ENCODE data around the gene RORB. TPM values are rescaled to one million over a fixed set of nuclear protein-coding genes. Genes with fewer than 3 reads are reported as not detected.

Gene RORB
- total RNA-seq, 2 donors from 2014 or later: 0.78 to 1.3 TPM

DNA sequence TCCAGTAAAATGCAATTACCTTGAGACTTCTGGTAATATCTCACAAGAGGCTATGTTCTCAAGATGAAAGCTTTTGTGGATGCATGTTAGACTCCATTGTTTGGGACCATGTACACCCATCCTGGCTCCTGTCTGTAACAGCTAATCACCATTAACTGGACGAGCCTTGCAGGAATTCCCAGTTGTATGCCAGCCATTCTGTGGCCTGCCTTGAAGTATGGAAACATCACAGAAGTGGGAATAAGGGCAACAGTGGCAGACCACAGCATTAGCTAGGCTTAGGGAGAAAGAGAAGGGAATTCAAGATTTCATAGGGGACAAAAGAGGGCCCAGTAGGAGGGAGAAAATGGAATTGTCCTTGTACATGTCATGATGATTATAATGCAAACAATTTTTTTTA, 79.0 kb downstream of the RORB start:
- Histone ChIP-seq H3K27ac (no peak overlapping the region), H3K27me3 (peaks cover 0 to 4% of the 10 kb centered on the region in 2 donors), H3K9me3 (no peaks in the 10 kb centered on the region), H3K4me3 (no peak overlapping the region), H3K4me1 (no peaks in the 10 kb centered on the region), H3K36me3 (replicated peaks in 1 of 2; ENCODE audit: insufficient read depth in 1 of 2, low read depth in 2 of 2) (no peaks in the 10 kb centered on the region)
- TF ChIP-seq, protein P1, sequence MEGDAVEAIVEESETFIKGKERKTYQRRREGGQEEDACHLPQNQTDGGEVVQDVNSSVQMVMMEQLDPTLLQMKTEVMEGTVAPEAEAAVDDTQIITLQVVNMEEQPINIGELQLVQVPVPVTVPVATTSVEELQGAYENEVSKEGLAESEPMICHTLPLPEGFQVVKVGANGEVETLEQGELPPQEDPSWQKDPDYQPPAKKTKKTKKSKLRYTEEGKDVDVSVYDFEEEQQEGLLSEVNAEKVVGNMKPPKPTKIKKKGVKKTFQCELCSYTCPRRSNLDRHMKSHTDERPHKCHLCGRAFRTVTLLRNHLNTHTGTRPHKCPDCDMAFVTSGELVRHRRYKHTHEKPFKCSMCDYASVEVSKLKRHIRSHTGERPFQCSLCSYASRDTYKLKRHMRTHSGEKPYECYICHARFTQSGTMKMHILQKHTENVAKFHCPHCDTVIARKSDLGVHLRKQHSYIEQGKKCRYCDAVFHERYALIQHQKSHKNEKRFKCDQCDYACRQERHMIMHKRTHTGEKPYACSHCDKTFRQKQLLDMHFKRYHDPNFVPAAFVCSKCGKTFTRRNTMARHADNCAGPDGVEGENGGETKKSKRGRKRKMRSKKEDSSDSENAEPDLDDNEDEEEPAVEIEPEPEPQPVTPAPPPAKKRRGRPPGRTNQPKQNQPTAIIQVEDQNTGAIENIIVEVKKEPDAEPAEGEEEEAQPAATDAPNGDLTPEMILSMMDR (IDR thresholded peaks at IDR 0.05): no peak
- no peak for TF ChIP-seq POLR2A (IDR thresholded peaks at IDR 0.05)
- ATAC-seq (no peak), DNase-seq (no peak)
- 38 to 48% methylated on average over 1 of the region's 1 CpG for WGBS, 2 donors
- intact Hi-C loops (cut with DNase I): loop anchor here (10.0 kb wide), 1 partner anchor 1371 kb away; no protein-coding TSS in a partner anchor

DNA sequence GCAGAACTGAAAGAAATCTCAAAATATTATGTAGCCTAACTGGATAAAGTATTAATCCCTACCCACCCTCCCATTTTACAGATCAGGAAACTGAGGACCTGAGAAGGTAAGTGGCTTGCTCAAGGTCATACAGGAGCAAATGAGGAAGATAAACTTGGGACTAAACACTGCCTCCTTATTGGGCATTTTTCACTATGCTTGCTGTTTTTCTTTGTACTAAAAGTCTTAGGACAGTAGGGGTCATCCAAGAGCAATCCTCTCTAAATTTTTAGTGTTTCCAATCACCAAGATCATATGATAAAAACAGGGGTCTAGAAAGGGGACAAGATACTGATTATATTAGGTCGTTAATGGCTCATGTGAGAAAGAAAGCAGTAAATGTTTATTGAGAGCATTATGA, 80.8 kb downstream of the RORB start:
- no peaks in the 10 kb centered on the region for H3K4me1 ChIP-seq

DNA sequence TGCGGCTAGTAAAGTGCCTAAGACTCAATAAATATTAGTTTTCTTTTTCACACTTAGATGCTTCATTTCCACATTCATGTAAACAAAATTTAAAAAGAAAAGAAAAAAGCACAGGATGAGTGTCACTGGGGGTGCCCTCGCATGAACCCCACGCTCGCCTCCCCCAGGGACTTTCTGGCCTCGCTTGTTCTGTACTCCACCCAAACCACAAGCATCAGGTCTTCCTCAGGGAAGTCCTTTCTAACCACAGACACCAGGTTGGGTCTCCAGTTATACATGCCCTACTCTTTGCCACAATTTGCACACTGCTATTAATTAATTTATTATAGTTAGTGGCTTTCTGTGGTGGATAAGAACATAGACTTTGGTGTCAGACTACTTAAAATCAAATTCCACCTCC, 92.4 kb downstream of the RORB start:
- Histone ChIP-seq H3K4me1 (no peaks in the 10 kb centered on the region), H3K4me3 (no peak overlapping the region), H3K36me3 (replicated peaks in 1 of 2; ENCODE audit: insufficient read depth in 1 of 2, low read depth in 2 of 2) (no peaks in the 10 kb centered on the region), H3K9me3 (no peaks in the 10 kb centered on the region), H3K27me3 (no peaks in the 10 kb centered on the region), H3K27ac (no peak overlapping the region)
- ATAC-seq (no peak), DNase-seq (no peak)
- TF ChIP-seq, protein P1 (IDR thresholded peaks at IDR 0.05): no peak
- no peak for TF ChIP-seq POLR2A (IDR thresholded peaks at IDR 0.05)
- intact Hi-C loops (cut with DNase I): no loop called here
- 65 to 78% methylated on average over 5 of the region's 5 CpGs for WGBS, 2 donors

More for the DNA sequence above, 80.8 kb downstream of the RORB start:
- no peaks in the 10 kb centered on the region for H3K9me3 ChIP-seq
- no peaks in the 10 kb centered on the region for H3K27me3 ChIP-seq
- WGBS, 2 donors: 38% methylated on average over 1 of the region's 1 CpG
- ATAC-seq: no peak
- intact Hi-C loops (cut with DNase I): loop anchor here (10.0 kb wide), 1 partner anchor 1373 kb away; no protein-coding TSS in a partner anchor
- H3K36me3 ChIP-seq (replicated peaks in 1 of 2; ENCODE audit: insufficient read depth in 1 of 2, low read depth in 2 of 2): no peaks in the 10 kb centered on the region
- no peak for DNase-seq
- no peak overlapping the region for H3K4me3 ChIP-seq
- TF ChIP-seq POLR2A (IDR thresholded peaks at IDR 0.05): no peak
- TF ChIP-seq, protein P1 (IDR thresholded peaks at IDR 0.05): no peak
- H3K27ac ChIP-seq: no peak overlapping the region

DNA sequence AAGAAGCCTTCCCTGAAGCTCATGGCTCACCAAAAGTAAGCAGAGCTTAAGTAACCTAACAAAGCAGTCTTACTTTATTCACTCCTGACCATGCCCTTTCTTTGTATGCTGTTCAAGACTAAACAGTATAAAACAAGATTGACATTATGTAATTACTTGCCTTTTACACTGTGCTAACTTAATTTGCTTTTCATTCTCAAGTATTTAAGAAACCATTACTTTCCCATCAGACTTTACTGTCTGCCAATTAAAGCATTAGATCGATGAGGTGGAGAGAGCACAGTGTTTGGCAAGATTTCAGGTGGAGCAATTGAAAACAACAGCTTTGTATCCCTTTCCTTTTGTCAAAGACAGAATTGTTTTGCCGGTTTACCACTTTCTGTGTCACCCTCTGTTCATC, 98.2 kb downstream of the RORB start:
- TF ChIP-seq, protein P1 (IDR thresholded peaks at IDR 0.05): no peak
- H3K9me3 ChIP-seq: no peaks in the 10 kb centered on the region
- H3K4me1 ChIP-seq: no peaks in the 10 kb centered on the region
- H3K36me3 ChIP-seq (replicated peaks in 1 of 2; ENCODE audit: insufficient read depth in 1 of 2, low read depth in 2 of 2): no peaks in the 10 kb centered on the region
- 40 to 48% methylated on average over 2 of the region's 2 CpGs for WGBS, 2 donors
- intact Hi-C loops (cut with DNase I): no loop called here
- H3K27me3 ChIP-seq: no peaks in the 10 kb centered on the region
- no peak for ATAC-seq
- no peak overlapping the region for H3K27ac ChIP-seq
- H3K4me3 ChIP-seq: no peak overlapping the region
- no peak for DNase-seq

DNA sequence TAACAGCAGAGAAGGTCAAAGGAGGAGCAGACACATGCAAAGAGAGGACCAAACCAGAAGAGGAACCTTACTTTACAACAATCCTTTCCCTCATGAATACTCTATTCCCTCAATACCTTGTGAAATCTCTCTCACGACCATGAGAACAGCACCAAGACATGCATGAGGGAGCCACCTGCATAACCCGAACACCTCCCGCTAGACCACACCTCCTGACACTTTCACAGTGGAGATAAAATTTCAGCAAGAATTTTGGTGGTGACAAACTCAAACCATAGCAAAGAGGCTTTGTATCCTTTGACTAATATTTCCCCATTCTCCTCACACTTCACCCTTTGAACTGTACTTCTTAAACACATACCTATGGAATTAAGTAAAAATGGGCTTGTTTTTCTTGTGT, 101.7 kb downstream of the RORB start:
- no peak for TF ChIP-seq POLR2A (IDR thresholded peaks at IDR 0.05)
- TF ChIP-seq, protein P1 (IDR thresholded peaks at IDR 0.05): no peak
- H3K27ac ChIP-seq: no peak overlapping the region
- no peak overlapping the region for H3K4me3 ChIP-seq
- 48 to 49% methylated on average over 3 of the region's 3 CpGs for WGBS, 2 donors
- H3K9me3 ChIP-seq: no peaks in the 10 kb centered on the region
- no peaks in the 10 kb centered on the region for H3K4me1 ChIP-seq
- ATAC-seq (no peak), DNase-seq (no peak)
- no peaks in the 10 kb centered on the region for H3K27me3 ChIP-seq
- H3K36me3 ChIP-seq (replicated peaks in 1 of 2; ENCODE audit: insufficient read depth in 1 of 2, low read depth in 2 of 2): no peaks in the 10 kb centered on the region
- intact Hi-C loops (cut with DNase I): no loop called here

All from body of pancreas (tissue), 4 donors.